Dermis microvascular lymphatic vessel endothelial cell (primary cell): ENCODE results near the gene WDR44. TPM values are rescaled to one million over a fixed set of nuclear protein-coding genes. Genes with fewer than 3 reads are reported as not detected.
"Not testable (repeated sequence)": the region's sequence is repeated elsewhere in the genome, so short reads cannot be mapped to it uniquely, and the experiment has no call there.

Experiments used
- DNase-seq, 2 donors: peaks; one replicate each; pipeline versions ENCODE4 v3.0.0 to v3.0.0-alpha.2; 2010; ENCODE audit warnings: low read depth in 2 of 2
- total RNA-seq: library from RNA; depleted of rRNA; stranded (reverse); fragments of >200 nt; gene quantifications from 2 replicates; pipeline ENCODE4 v1.2.1, GENCODE V29; 2014

WDR44 gene
- total RNA-seq, 1 donor from 2014 or later, result 7.7 TPM

GRCh38 chrX:118475903-118476302 lies 130.0 kb downstream of the WDR44 start:
- DNase-seq, result no peak

DNA sequence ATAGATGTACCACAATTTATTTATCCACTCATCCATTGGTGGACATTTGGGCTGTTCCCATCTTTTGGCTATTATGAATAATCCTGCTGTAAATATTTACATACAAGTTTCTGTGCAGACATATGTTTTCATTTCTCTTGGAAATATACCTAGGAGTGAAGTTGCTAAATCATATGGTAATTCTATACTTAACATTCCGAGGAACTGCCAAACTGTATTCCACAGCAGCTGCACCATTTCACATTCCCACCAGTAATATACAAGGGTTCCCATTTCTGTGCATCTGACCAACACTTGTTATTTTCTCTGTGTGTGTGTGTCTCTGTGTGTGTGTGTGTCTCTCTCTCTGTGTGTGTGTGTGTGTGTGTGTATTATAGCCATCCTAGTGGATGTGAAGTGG lies 134.3 kb downstream of the WDR44 start:
- no peak for DNase-seq

DNA sequence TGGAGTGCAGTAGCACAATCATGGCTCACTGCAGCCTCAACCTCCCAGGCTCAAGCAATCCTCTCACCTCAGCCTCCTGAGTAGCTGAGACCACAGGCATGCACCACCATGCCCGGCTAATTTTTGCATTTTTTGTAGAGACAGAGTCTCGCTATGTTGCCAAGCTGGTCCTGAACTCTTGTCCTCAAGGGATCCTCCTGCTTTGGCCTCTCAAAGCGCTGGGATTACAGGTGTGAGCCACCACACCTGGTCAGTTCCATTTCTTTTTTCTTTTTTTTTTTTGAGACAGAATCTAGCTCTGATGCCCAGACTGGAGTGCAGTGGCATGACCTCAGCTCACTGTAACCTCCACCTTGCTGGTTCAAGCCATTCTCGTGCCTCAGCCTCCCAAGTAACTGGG lies 136.5 kb downstream of the WDR44 start:
- not testable (repeated sequence) for DNase-seq

DNA sequence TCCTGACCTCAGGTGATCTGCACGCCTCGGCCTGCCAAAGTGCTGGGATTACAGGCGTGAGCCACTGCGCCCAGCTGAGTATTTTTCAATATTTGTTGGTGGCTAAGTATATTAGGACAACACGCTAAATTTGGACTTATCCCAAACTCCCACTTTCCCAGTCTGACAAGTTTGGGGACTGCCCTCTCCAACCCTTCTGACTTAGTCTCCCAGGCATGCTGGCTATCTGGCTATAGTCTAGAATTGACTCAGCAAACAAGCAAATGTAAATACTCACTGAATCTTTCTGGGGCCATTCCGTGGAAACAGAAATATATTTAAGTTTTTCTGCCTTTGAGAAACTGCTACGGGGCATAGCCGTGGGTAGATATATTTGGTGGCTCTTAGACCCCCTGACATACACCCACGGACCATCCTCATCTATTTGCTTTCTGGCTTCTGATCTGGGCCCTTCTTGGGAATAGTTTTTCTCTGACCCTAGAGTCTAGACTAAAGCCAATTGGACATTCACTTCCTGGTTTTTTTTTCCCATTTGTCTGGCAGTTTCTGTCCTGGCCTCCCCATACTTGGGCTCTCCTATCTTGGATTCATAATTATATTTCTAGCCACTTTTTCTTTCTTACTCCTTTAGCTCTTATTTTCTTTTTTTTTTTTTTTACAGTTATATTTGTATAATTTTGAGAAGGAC lies 138.5 kb downstream of the WDR44 start:
- DNase-seq, result no peak

DNA sequence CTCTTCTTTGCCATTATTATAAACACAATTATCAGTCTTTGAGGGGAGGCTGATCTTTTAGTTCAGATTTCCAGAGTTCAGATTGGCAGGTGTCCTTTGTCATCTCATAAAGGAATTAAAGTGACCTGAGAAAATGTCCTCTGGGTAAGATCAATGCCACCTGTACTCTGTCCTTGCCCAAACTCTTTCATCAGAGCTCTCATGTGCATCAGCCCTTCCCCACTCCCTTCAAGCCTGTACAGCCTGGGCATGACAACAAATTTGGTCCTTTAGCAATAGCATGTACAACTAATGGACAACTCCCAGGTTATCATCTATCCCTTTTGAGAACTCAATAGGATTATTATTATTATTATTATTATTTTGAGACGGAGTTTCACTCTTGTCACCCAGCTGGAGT lies 140.8 kb downstream of the WDR44 start:
- DNase-seq, result not testable (repeated sequence)

GRCh38 chrX:118493016-118493415 lies 147.1 kb downstream of the WDR44 start:
- no peak for DNase-seq

GRCh38 chrX:118493653-118494297 lies 147.9 kb downstream of the WDR44 start:
- no peak for DNase-seq

GRCh38 chrX:118495061-118495921 lies 149.4 kb downstream of the WDR44 start, which contains the start of gene DOCK11:
DOCK11 (plus strand) TSS chrX:118495815; CDS start chrX:118495972, 157 bp downstream.
- DNase-seq, result peak in 1 of 2 donors; percentile 42

- DNase-seq, result no peak
Observed at GRCh38 chrX:118495958-118496762, 150.3 kb downstream of the WDR44 start.

GRCh38 chrX:118496763-118497079 lies 150.8 kb downstream of the WDR44 start:
- DNase-seq, result no peak

DNA sequence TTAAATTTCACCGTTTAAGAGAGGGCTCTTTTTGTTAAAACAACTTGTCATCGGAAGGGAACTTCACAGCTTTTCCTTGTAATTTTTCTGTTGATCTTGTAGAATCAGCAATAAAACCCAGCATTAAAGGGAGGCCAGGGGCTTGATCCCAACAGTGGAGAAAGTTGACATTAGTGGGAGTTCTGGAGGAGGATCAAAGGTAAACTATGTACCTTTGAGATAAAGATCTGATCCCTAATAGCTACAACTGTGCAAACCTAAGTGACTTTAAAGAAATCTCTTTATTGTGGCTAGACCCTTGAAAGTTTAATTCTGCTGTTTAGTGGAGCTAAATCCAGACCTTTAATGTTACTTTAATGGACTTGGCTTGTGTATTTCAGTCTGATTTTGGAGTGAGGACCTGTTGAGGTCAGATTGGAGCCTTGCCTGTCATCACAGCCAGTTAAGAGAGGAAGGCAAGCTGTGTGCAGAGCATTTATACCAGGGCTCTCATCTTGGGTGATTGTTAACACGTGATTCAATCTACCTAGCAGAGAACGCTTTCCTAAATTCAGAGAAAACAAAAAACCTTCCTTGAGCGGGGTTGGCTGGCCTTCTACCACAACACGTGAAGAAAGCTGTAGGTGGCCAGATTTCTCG lies 151.4 kb downstream of the WDR44 start:
- DNase-seq, result no peak

DNA sequence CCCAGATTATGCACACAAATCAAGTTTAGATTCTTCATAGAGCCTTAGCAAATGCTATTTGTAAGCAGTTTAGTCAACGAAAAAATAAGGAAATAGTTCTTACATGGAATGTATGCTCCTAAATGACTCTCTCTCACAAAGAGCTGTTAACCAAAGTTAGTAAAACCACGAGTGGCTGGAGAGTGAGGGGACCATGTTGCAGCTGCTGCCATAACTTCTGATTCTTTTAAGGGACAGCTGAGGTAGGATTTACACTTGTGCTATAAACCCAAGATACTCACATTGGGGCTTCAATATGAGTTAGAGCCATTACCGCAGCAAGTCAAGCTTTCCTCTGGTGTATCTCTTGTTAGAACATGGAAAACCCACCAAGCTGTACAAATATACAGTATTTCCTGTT lies 152.4 kb downstream of the WDR44 start:
- DNase-seq, result no peak

- DNase-seq, result no peak
Observed at GRCh38 chrX:118498755-118499154, 152.8 kb downstream of the WDR44 start.

DNA sequence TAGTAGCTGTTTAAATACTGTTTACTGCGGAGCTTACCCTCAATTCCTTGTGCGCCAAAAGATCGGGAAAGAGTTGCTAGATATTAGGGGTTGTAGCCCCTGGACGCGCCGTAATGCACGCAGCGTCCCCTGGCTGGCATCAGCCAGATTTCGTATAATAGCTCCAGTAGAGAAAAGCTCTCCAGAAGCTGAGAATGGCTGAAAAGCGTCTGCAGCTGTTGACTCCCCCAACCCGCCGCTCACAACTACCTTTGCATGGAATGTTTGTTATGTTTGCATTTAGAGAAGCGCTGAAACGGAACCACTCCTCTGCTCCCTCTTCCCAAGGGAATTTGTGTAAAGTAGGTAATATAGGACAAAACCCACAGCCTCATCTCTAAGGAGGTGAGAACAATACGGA lies 153.4 kb downstream of the WDR44 start:
- no peak for DNase-seq

Other genes starting within 250 kb of the WDR44 start
- gene KLHL13, start 229.3 kb upstream of the WDR44 start, total RNA-seq, result 0.38 and 0.51 TPM in 2 replicates
- gene DOCK11, start 149.7 kb downstream of the WDR44 start, total RNA-seq, result 0.25 and 0.26 TPM in 2 replicates